ENCODE data around the gene UNC5CL. TPM values are rescaled to one million over a fixed set of nuclear protein-coding genes. Genes with fewer than 3 reads are reported as not detected.

UNC5CL gene
- total and polyA plus RNA-seq, 2 of the 4 experiments (the other 2 are of a cell fraction): not detected

GRCh38 chr6:40989204-40990169 is 49.5 kb downstream of the UNC5CL start:
- no peak overlapping the region for H3K56ac ChIP-seq (ENCODE audit: extremely low read depth, insufficient read depth, low read length)
- no peak overlapping the region for H4K5ac ChIP-seq (ENCODE audit: low read depth, low read length)
- H4K20me1 ChIP-seq (ENCODE audit: insufficient read depth, low read length): no peaks in the 10 kb centered on the region
- no peak overlapping the region for H2BK120ac ChIP-seq (ENCODE audit: low read depth, low read length)
- H3K27ac ChIP-seq (ENCODE audit: insufficient read depth, low read length): no peak overlapping the region
- dilution Hi-C loops (cut with HindIII; ENCODE audit: low sequenced_read_pairs, unreplicated experiment): no loop called here
- CTCF ChIA-PET: interaction anchor here (1.0 to 1.4 kb wide), 2 partner anchors 19 to 95 kb away, joined by 3 read pairs; no protein-coding TSS in a partner anchor
- no peak overlapping the region for H2BK20ac ChIP-seq (ENCODE audit: low read depth, low read length)
- no peaks in the 10 kb centered on the region; the same call in 1 of the 2 replicates for H3K4me1 ChIP-seq (ENCODE audit: control insufficient read depth, insufficient read depth, low read length)
- H3K23ac ChIP-seq (ENCODE audit: low read depth, low read length): no peak overlapping the region
- POLR2A ChIA-PET (ENCODE audit: unreplicated experiment): no interaction called here
- in situ Hi-C loops (cut with MboI; ENCODE audit: low sequenced_read_pairs): no loop called here
- H3K79me1 ChIP-seq (ENCODE audit: low read depth in 1 of 2, low read length in 2 of 2): no peaks in the 10 kb centered on the region
- H4K8ac ChIP-seq (ENCODE audit: low read depth in 2 of 2, low read length in 2 of 2): no peak overlapping the region
- no peak for TF ChIP-seq RFX5 (IDR thresholded peaks at IDR 0.05; ENCODE audit: low read depth, low read length)
- no peak for TF ChIP-seq MAZ (IDR thresholded peaks at IDR 0.05; ENCODE audit: borderline replicate concordance, low read depth, low read length)
- no peak for TF ChIP-seq BHLHE40 (IDR thresholded peaks at IDR 0.05; ENCODE audit: low read depth, low read length)
- no peak for TF ChIP-seq POLR2A (IDR thresholded peaks at IDR 0.05; ENCODE audit: low read depth, low read length)
- no peak for TF ChIP-seq CHD1 (IDR thresholded peaks at IDR 0.05; ENCODE audit: low read depth, low read length)
- TF ChIP-seq CEBPB (IDR thresholded peaks at IDR 0.05; ENCODE audit: low read depth, low read length): no peak
- TF ChIP-seq RCOR1 (IDR thresholded peaks at IDR 0.05; ENCODE audit: insufficient replicate concordance, low read length): no peak
- no peak for TF ChIP-seq SMC3 (IDR thresholded peaks at IDR 0.05; ENCODE audit: low read depth, low read length)
- TF ChIP-seq USF2 (IDR thresholded peaks at IDR 0.05; ENCODE audit: low read depth, low read length): no peak
- TF ChIP-seq MXI1 (IDR thresholded peaks at IDR 0.05; ENCODE audit: borderline replicate concordance, low read depth, low read length): no peak
- no peak for TF ChIP-seq CTCF (conservative IDR thresholded peaks at IDR 0.05; ENCODE audit: low read depth, low read length)
- no peak overlapping the region for H2BK15ac ChIP-seq (ENCODE audit: low read depth, low read length)
- no peaks in the 10 kb centered on the region for H3K36me3 ChIP-seq (ENCODE audit: control insufficient read depth, insufficient read depth, low read length)
- H3K9ac ChIP-seq (ENCODE audit: low read depth, low read length): no peak overlapping the region
- no peaks in the 10 kb centered on the region for H3K9me1 ChIP-seq (ENCODE audit: insufficient read depth, low read length)
- no peak overlapping the region for H2AK9ac ChIP-seq (replicated peaks; ENCODE audit: low read depth, low read length, poor library complexity)
- DNase-seq: no peak
- no peak overlapping the region for H3K14ac ChIP-seq (replicated peaks; ENCODE audit: low read depth, low read length)
- H4K91ac ChIP-seq (ENCODE audit: insufficient read depth, low read depth, low read length): no peak overlapping the region
- ATAC-seq (ENCODE audit: low read depth): no peak
- H3K18ac ChIP-seq (ENCODE audit: low read depth, low read length): no peak overlapping the region
- no peak overlapping the region for H2BK5ac ChIP-seq (ENCODE audit: low read depth, low read length, poor library complexity, severe bottlenecking)
- H3K4me3 ChIP-seq (ENCODE audit: insufficient read depth, low read depth, low read length): no peak overlapping the region
- H3K4ac ChIP-seq (ENCODE audit: low read depth, low read length): no peak overlapping the region
- H2AFZ ChIP-seq (replicated peaks; ENCODE audit: low read length, poor library complexity): no peak overlapping the region
- H2AK5ac ChIP-seq (ENCODE audit: low read depth, low read length): no peak overlapping the region
- 53% methylated on average over 3 of the region's 15 CpGs; no CpG with 5 or more reads in 1 of the 2 experiments for WGBS, 2 experiments (ENCODE audit: extremely low coverage in 2 of 2, insufficient read length in 1 of 2)
- H3K4me2 ChIP-seq (ENCODE audit: low read depth, low read length): no peak overlapping the region
- no TSS peak for BruUV-seq (replicated peaks)
- intact Hi-C loops (cut with micrococcal nuclease): no loop called here
- no peaks in the 10 kb centered on the region; the same call in 1 of the 2 replicates for H3K9me3 ChIP-seq (ENCODE audit: control insufficient read depth, insufficient read depth, low read length)
- H3K27me3 ChIP-seq (ENCODE audit: control insufficient read depth, insufficient read depth, low read length): peaks cover 32% of the 10 kb centered on the region

Measured in IMR-90 (cell line).